GM13977 (cell line): ENCODE results near the gene RAB7B.

Experiments used
- DNase-seq: peaks from one replicate; pipeline ENCODE4 v3.0.0; 2012; ENCODE audit warnings: low spot score
- CTCF ChIP-seq: IDR thresholded peaks from 2 replicates; pipeline ENCODE4 v1.5.1; 2012; ENCODE audit warnings: mild to moderate bottlenecking, control low read depth; ENCODE audit not compliant: insufficient read depth; ENCODE audit errors: extremely low read depth, missing control alignments
- in situ Hi-C: fragments of 300-500 bp; cut with MboI; formaldehyde crosslinking; loops from one replicate; pipeline ENCODE4 v1.12.0; 2022; ENCODE audit warnings: low sequenced_read_pairs, low pct_unique_long_range_greater_than_20kb, mixed read lengths, inconsistent platforms; ENCODE audit not compliant: unreplicated experiment

The RAB7B gene

GRCh38 chr1:206005778-206006180 is 2.6 kb upstream of the RAB7B start:
- in situ Hi-C loops, result no loop called here
- DNase-seq, result no peak
- TF ChIP-seq CTCF, result no peak

GRCh38 chr1:206005234-206005633 is 2.0 kb upstream of the RAB7B start:
- DNase-seq, result no peak
- in situ Hi-C loops, result no loop called here
- TF ChIP-seq CTCF, result no peak

DNA sequence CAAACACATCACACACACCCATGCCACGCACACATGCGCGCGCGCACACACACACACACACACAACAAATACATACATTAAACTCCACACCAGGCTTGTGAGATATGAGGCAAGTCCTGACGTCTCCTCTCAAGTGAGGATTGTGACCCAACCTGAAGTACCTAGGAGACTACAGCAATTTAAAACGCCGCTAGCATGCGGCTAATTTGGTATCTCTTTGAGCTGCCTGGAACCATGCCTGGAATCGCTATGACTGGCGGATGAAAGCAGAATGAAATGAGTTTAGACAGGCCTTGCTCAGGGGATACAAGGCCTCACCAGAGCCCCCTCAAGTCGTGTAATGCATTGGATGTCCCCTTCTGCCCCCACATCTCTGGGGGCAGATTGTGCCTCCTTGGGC is 1.6 kb upstream of the RAB7B start:
- no peak for TF ChIP-seq CTCF
- in situ Hi-C loops, result no loop called here
- no peak for DNase-seq

- in situ Hi-C loops, result no loop called here
- no peak for TF ChIP-seq CTCF
- no peak for DNase-seq
Observed at GRCh38 chr1:206003854-206004800, 932 bp upstream of the RAB7B start.

GRCh38 chr1:206002160-206002559 is 1.0 kb downstream of the RAB7B start:
- in situ Hi-C loops, result no loop called here
- no peak for TF ChIP-seq CTCF
- no peak for DNase-seq

DNA sequence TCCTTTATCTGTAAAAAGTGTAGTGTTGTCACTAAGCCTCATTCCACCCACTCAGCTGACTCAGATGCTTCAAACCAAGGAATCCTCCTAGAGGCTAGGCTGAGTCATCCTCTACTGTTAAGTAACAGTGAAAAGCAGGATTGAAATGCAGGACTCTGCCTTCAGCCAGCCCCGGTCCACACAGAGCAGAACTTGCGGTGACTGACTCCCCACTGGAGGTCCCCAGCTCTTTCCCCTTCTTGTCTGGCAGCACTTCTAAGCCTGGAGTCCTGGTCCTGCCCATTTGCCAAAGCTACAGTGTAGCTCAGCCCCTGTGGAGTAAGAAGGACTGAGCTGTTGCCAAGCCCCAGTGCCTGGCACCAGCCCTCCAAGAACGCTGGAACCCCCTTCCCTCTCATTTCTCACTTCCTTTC is 1.7 kb downstream of the RAB7B start:
- in situ Hi-C loops, result no loop called here
- TF ChIP-seq CTCF, result no peak
- DNase-seq, result no peak
